GM21526 (cell line): ENCODE data around the gene ANAPC2.

Source experiments
- ATAC-seq: cut with Tn5 transposase; IDR thresholded peaks from one replicate; pipeline ENCODE4 v1.9.1; 2021; ENCODE audit warnings: moderate library complexity; ENCODE audit not compliant: unreplicated experiment, low FRiP score

ANAPC2 gene

GRCh38 chr9:137164370-137165249 lies 23.8 kb downstream of the ANAPC2 start:
- no peak for ATAC-seq

GRCh38 chr9:137163805-137164204 lies 24.6 kb downstream of the ANAPC2 start:
- ATAC-seq = no peak

GRCh38 chr9:137163365-137163715 lies 25.0 kb downstream of the ANAPC2 start:
- no peak for ATAC-seq

GRCh38 chr9:137162505-137163364 lies 25.6 kb downstream of the ANAPC2 start:
- ATAC-seq = no peak

GRCh38 chr9:137161558-137162486 lies 26.5 kb downstream of the ANAPC2 start:
- no peak for ATAC-seq

GRCh38 chr9:137160716-137161557 lies 27.4 kb downstream of the ANAPC2 start:
- ATAC-seq = no peak

GRCh38 chr9:137160054-137160425 lies 28.3 kb downstream of the ANAPC2 start:
- ATAC-seq = no peak

GRCh38 chr9:137159105-137160053 lies 29.0 kb downstream of the ANAPC2 start:
- ATAC-seq = no peak

GRCh38 chr9:137158625-137159024 lies 29.7 kb downstream of the ANAPC2 start:
- ATAC-seq = no peak

GRCh38 chr9:137157618-137158415 lies 30.5 kb downstream of the ANAPC2 start:
- ATAC-seq = no peak

- ATAC-seq = no peak
Observed at GRCh38 chr9:137156567-137157375, 31.6 kb downstream of the ANAPC2 start.

GRCh38 chr9:137152844-137153405 lies 35.4 kb downstream of the ANAPC2 start:
- no peak for ATAC-seq

GRCh38 chr9:137150617-137151457 lies 37.5 kb downstream of the ANAPC2 start:
- ATAC-seq = peak; percentile 35

GRCh38 chr9:137149942-137150616 lies 38.3 kb downstream of the ANAPC2 start:
- ATAC-seq = no peak

- ATAC-seq = no peak
Observed at GRCh38 chr9:137149363-137149762, 39.0 kb downstream of the ANAPC2 start.
